Lung (tissue), 12 donors: ENCODE results near the gene TSR3. TPM values are rescaled to one million over a fixed set of nuclear protein-coding genes. Genes with fewer than 3 reads are reported as not detected.

Experiments used
- ATAC-seq: fragments of 200-7000 bp; cut with Tn5 transposase; one replicate; pipeline ENCODE4 v1.9.1; 2020; ENCODE audit warnings: moderate number of reproducible peaks; ENCODE audit not compliant: insufficient read depth, low FRiP score
- DNase-seq, 3 donors: peaks; one replicate each; pipeline ENCODE4 v3.0.0-alpha.2; 2013 to 2017
- H3K27ac ChIP-seq, 2 donors: one replicate each; pipeline ENCODE4 v1.5.1; 2013; ENCODE audit warnings: mild to moderate bottlenecking in 2 of 2, moderate library complexity in 2 of 2, control low read depth in 1 of 2, inconsistent platforms in 1 of 2, low read depth in 1 of 2, low read length in 1 of 2
- H3K27me3 ChIP-seq, 3 donors: one replicate each; pipeline ENCODE4 v1.5.1; 2013; ENCODE audit warnings: low read length in 2 of 3; ENCODE audit not compliant: control insufficient read depth in 3 of 3, insufficient read depth in 3 of 3
- H3K36me3 ChIP-seq, 4 donors: one replicate each; pipeline ENCODE4 v1.5.1; 2013; ENCODE audit warnings: low read length in 4 of 4, mild to moderate bottlenecking in 1 of 4, moderate library complexity in 1 of 4; ENCODE audit not compliant: control insufficient read depth in 4 of 4, insufficient read depth in 4 of 4
- H3K4me1 ChIP-seq, 5 donors: one replicate each; pipeline ENCODE4 v1.5.1; 2013; ENCODE audit warnings: low read length in 5 of 5, mild to moderate bottlenecking in 2 of 5, moderate library complexity in 1 of 5; ENCODE audit not compliant: control insufficient read depth in 5 of 5, insufficient read depth in 5 of 5
- H3K4me3 ChIP-seq: one replicate; pipeline ENCODE4 v1.5.1; 2013; ENCODE audit warnings: mild to moderate bottlenecking, control low read depth, moderate library complexity
- H3K9ac ChIP-seq, 2 donors: one replicate each; pipeline ENCODE4 v1.5.1; 2013; ENCODE audit warnings: low read length in 2 of 2, control low read depth in 1 of 2; ENCODE audit not compliant: insufficient read depth in 1 of 2
- H3K9me3 ChIP-seq, 4 donors: one replicate each; pipeline ENCODE4 v1.5.1; 2013; ENCODE audit warnings: low read length in 3 of 4, mild to moderate bottlenecking in 1 of 4, moderate library complexity in 1 of 4; ENCODE audit not compliant: control insufficient read depth in 4 of 4, insufficient read depth in 3 of 4
- CTCF ChIP-seq: IDR thresholded peaks from 2 replicates; pipeline ENCODE4 v1.5.1; 2012; ENCODE audit warnings: mild to moderate bottlenecking; ENCODE audit errors: control extremely low read depth, extremely low read depth
- WGBS, 2 donors: extraction: QIAGEN DNeasy Blood & Tissue Kit; methylation state at CpG; one replicate each; pipeline ENCODE4 v1.1.7; 2013; 5-methylcytosine and 5-hydroxymethylcytosine counted together
- polyA plus RNA-seq, 2 donors: library from polyadenylated mRNA; stranded (reverse); fragments of 200-250 nt; gene quantifications; one replicate each; pipeline ENCODE4 v1.2.1, GENCODE V29; 2013
- total RNA-seq, 2 donors: library from RNA; depleted of rRNA in 1 of 2; stranded (reverse); fragments of >200 nt in 1 of 2; gene quantifications; one replicate each; pipeline ENCODE4 v1.2.1, GENCODE V29; 2014 to 2021
- donor health status: control.
- donor health status: control.
- donor health status: Bipolar disorder and iron deficiency.
- donor health status: healthy.
- donor health status: DM: yes; HTN: yes; CAD: no.

The TSR3 gene
- total and polyA plus RNA-seq, 4 donors = 32.5 to 66.4 (median 56.6) TPM

DNA sequence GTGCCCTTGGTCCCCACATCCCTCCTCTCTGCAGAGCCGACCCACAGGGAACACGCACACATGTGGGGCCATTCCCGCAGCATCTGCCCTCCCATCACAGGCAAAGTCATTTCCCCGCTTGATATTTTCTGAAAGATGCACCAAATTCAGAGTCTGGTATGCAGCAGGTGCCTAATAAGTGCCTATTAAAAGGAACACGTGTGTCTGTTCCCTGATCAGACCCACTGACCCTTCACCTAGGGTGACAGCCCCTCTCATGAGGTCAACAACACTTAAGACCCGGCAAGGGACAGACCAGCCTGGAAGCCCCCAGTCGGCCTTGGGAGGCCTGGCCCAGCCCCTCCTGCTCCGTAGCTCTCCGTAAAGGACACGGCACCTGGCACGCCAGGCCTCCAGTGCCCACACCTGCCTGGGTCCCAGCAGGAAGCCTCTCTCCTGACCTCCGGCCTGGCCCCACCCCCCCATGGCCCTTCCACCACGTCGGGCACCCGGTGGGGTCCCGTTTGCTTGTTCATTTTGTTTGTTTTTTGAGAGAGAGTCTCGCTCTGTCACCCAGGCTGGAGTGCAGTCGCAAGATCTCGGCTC lies 42.8 kb upstream of the TSR3 start:
- H3K9me3 ChIP-seq = no peaks in the 10 kb centered on the region
- H3K27ac ChIP-seq = no peak overlapping the region
- no peaks in the 10 kb centered on the region for H3K27me3 ChIP-seq
- peaks cover 0 to 44% (median 21%) of the 10 kb centered on the region in 4 donors for H3K36me3 ChIP-seq
- H3K4me1 ChIP-seq = no peaks in the 10 kb centered on the region
- DNase-seq (no peak), ATAC-seq (no peak)
- TF ChIP-seq CTCF = no peak
- WGBS, 2 donors = 92% methylated on average over 18 to 19 of the region's 19 CpGs
- no peak overlapping the region for H3K4me3 ChIP-seq
- H3K9ac ChIP-seq = no peak overlapping the region

DNA sequence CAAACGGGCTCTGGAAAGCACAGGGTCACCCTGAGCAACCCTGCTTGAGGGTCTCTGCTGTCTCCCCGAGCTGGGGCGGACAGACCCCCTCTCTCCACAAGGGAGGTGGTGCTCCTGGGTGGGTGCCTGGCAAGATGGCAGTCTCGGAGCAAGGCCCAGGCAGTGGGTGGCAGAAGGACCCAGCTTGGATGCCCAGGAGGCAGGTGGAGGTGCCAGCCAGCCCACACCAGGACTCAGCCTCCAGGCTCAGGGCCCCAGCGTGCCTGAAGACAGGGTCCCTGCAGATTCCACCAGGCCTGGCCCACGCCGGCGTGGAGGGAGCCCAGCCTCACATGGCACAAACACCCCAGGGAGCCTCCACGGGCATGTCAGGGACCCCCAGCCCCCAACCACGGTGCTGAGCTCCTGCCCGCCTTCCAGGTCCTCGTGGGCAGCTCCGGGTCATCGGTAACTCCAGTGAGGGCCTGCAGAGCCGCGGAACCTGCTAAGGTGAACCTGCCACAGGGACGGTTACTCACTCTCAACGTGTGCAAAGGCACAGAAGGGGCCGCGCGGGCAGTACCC lies 42.0 kb upstream of the TSR3 start:
- WGBS, 2 donors = 96 to 98% methylated on average over 21 of the region's 21 CpGs
- no peak for DNase-seq
- H3K27ac ChIP-seq = no peak overlapping the region

GRCh38 chr16:1392826-1393225 lies 41.1 kb upstream of the TSR3 start:
- Histone ChIP-seq H3K36me3 (peaks cover 0 to 42% (median 19%) of the 10 kb centered on the region in 4 donors), H3K4me3 (no peak overlapping the region)
- 95 to 96% methylated on average over 17 of the region's 17 CpGs for WGBS, 2 donors

More for the DNA sequence above, 42.0 kb upstream of the TSR3 start:
- H3K36me3 ChIP-seq = peaks cover 0 to 43% (median 20%) of the 10 kb centered on the region in 4 donors
- no peaks in the 10 kb centered on the region for H3K9me3 ChIP-seq
- no peak overlapping the region for H3K9ac ChIP-seq
- H3K4me3 ChIP-seq = no peak overlapping the region
- H3K27me3 ChIP-seq = no peaks in the 10 kb centered on the region
- TF ChIP-seq CTCF = no peak
- ATAC-seq = no peak
- H3K4me1 ChIP-seq = no peaks in the 10 kb centered on the region

More at GRCh38 chr16:1392826-1393225, 41.1 kb upstream of the TSR3 start:
- no peak for TF ChIP-seq CTCF
- DNase-seq (no peak), ATAC-seq (no peak)
- Histone ChIP-seq H3K4me1 (no peaks in the 10 kb centered on the region), H3K9ac (no peak overlapping the region), H3K27ac (no peak overlapping the region), H3K9me3 (no peaks in the 10 kb centered on the region), H3K27me3 (no peaks in the 10 kb centered on the region)
